Pancreas (tissue), 10 donors: ENCODE results near the gene JADE2. TPM values are rescaled to one million over a fixed set of nuclear protein-coding genes. Genes with fewer than 3 reads are reported as not detected.

Experiments
- ATAC-seq, 4 donors: fragments of 200-7000 bp; cut with Tn5 transposase; one replicate each; pipeline versions ENCODE4 v1.8.0 to v1.9.1; 2020; ENCODE audit warnings: mild to moderate bottlenecking in 4 of 4, moderate library complexity in 4 of 4
- DNase-seq, 6 donors: peaks; one replicate each; pipeline ENCODE4 v3.0.0-alpha.2; 2020
- FAIRE-seq: peaks from 2 replicates; lab custom pipeline; 2012; peaks lifted over from hg19 to GRCh38; lab: Jason Lieb, UNC
- H3K27ac ChIP-seq, 4 donors: fragments of 200-600 bp; sonication (generic); 1 replicate in 3 of 4; 2 replicates in 1 of 4; pipeline versions ENCODE4 v1.5.0 to v1.8.0; 2020
- H3K27me3 ChIP-seq, 4 donors: fragments of 200-600 bp; one replicate each; pipeline ENCODE4 v1.8.0; 2021
- H3K36me3 ChIP-seq, 3 donors: fragments of 200-600 bp; sonication (generic) in 1 of 3; one replicate each; pipeline versions ENCODE4 v1.5.0 to v1.8.0; 2020 to 2021
- H3K4me1 ChIP-seq, 3 donors: fragments of 200-600 bp; one replicate each; pipeline ENCODE4 v1.8.0; 2021
- H3K4me3 ChIP-seq, 4 donors: fragments of 200-600 bp; sonication (generic) in 2 of 4; one replicate each; pipeline versions ENCODE4 v1.5.0 to v1.8.0; 2020 to 2021
- H3K9me3 ChIP-seq, 4 donors: fragments of 200-600 bp; one replicate each; pipeline ENCODE4 v1.8.0; 2021
- CTCF ChIP-seq, 4 donors: fragments of 200-600 bp; sonication (generic) in 3 of 4; IDR thresholded peaks; one replicate each; pipeline versions ENCODE4 v1.5.0 to v1.8.0; 2021; ENCODE audit warnings: antibody characterized with exemption in 4 of 4
- WGBS, 2 donors: extraction: QIAGEN DNeasy Blood & Tissue Kit; methylation state at CpG; one replicate each; pipeline ENCODE4 v1.1.7; 2013; 5-methylcytosine and 5-hydroxymethylcytosine counted together
- intact Hi-C, 3 donors: fragments of 100-400 bp; cut with DNase I; formaldehyde crosslinking; loops; one replicate each; pipeline versions ENCODE4 v1.11.1 to v1.14.2; 2022
- polyA plus RNA-seq, 2 donors: library from polyadenylated mRNA; stranded (reverse); fragments of 200-250 nt; gene quantifications; one replicate each; pipeline ENCODE4 v1.2.3, GENCODE V29; 2013
- total RNA-seq, 6 donors: library from RNA; stranded (reverse); fragmentation: NEBNext Ultra II Directional in 4 of 6; extraction: Animal tissue kit (Norgen Biotek cat#: 25700) in 4 of 6; gene quantifications; one replicate each; pipeline versions ENCODE4 v1.2.1 to v1.2.4, GENCODE V29; 2021 to 2023
- donor health status: healthy with polysubstance abuse.
- donor health status: DM: no; HTN: no; CAD: no; lungs with moderate emphysema.
- donor health status: DM: no; HTN: no; CAD: no.
- donor health status: control.
- donor health status: control.
- donor health status: Bipolar disorder and iron deficiency.
- donor health status: DM: yes; HTN: yes; CAD: no.
- donor health status: DM: no; HTN: no; CAD: no.
- donor health status: DM: no; HTN: no; CAD: no.
- donor health status: DM: yes; HTN: yes; CAD: no.

JADE2 gene
- total and polyA plus RNA-seq, 8 donors: 9.6 to 42.7 (median 26.6) TPM

- no peak overlapping the region for H3K27ac ChIP-seq
- H3K4me3 ChIP-seq: no peak overlapping the region
- no peaks in the 10 kb centered on the region for H3K27me3 ChIP-seq
- FAIRE-seq: no peak
- intact Hi-C loops: no loop called here
- H3K36me3 ChIP-seq: no peaks in the 10 kb centered on the region
- DNase-seq: no peak
- no peaks in the 10 kb centered on the region for H3K4me1 ChIP-seq
- TF ChIP-seq CTCF (IDR thresholded peaks at IDR 0.05): no peak
- 79 to 88% methylated on average over 9 of the region's 9 CpGs for WGBS, 2 donors
- H3K9me3 ChIP-seq: no peaks in the 10 kb centered on the region
- ATAC-seq: no peak
Measured at GRCh38 chr5:134490255-134490924, 35.1 kb upstream of the JADE2 start.

GRCh38 chr5:134490925-134491271, 34.6 kb upstream of the JADE2 start:
- ATAC-seq (no peak), FAIRE-seq (no peak), DNase-seq (no peak)
- no peaks in the 10 kb centered on the region for H3K4me1 ChIP-seq
- no peaks in the 10 kb centered on the region for H3K27me3 ChIP-seq
- H3K9me3 ChIP-seq: no peaks in the 10 kb centered on the region
- no peak for TF ChIP-seq CTCF (IDR thresholded peaks at IDR 0.05)
- intact Hi-C loops: no loop called here
- H3K4me3 ChIP-seq: no peak overlapping the region
- WGBS, 2 donors: 85 to 87% methylated on average over 8 of the region's 8 CpGs
- no peaks in the 10 kb centered on the region for H3K36me3 ChIP-seq
- H3K27ac ChIP-seq: no peak overlapping the region

- ATAC-seq (no peak), DNase-seq (no peak), FAIRE-seq (no peak)
- Histone ChIP-seq H3K4me1 (no peaks in the 10 kb centered on the region), H3K9me3 (no peaks in the 10 kb centered on the region), H3K36me3 (no peaks in the 10 kb centered on the region), H3K27me3 (no peaks in the 10 kb centered on the region), H3K27ac (no peak overlapping the region), H3K4me3 (no peak overlapping the region)
- intact Hi-C loops: no loop called here
- 88 to 95% methylated on average over 9 of the region's 9 CpGs for WGBS, 2 donors
- TF ChIP-seq CTCF (IDR thresholded peaks at IDR 0.05): no peak
Measured at GRCh38 chr5:134491841-134492442, 33.5 kb upstream of the JADE2 start.

GRCh38 chr5:134492568-134492967, 32.9 kb upstream of the JADE2 start:
- TF ChIP-seq CTCF (IDR thresholded peaks at IDR 0.05): no peak
- no peaks in the 10 kb centered on the region for H3K4me1 ChIP-seq
- ATAC-seq: no peak
- 64 to 69% methylated on average over 6 of the region's 6 CpGs for WGBS, 2 donors
- H3K27me3 ChIP-seq: no peaks in the 10 kb centered on the region
- H3K4me3 ChIP-seq: no peak overlapping the region
- H3K9me3 ChIP-seq: no peaks in the 10 kb centered on the region
- no peak for DNase-seq
- no peaks in the 10 kb centered on the region for H3K36me3 ChIP-seq
- H3K27ac ChIP-seq: no peak overlapping the region
- intact Hi-C loops: no loop called here
- FAIRE-seq: no peak

GRCh38 chr5:134493461-134494055, 31.9 kb upstream of the JADE2 start:
- H3K36me3 ChIP-seq: no peaks in the 10 kb centered on the region
- no peaks in the 10 kb centered on the region for H3K9me3 ChIP-seq
- ATAC-seq (no peak), FAIRE-seq (no peak), DNase-seq (no peak)
- H3K4me3 ChIP-seq: no peak overlapping the region
- no peaks in the 10 kb centered on the region for H3K27me3 ChIP-seq
- intact Hi-C loops: no loop called here
- H3K27ac ChIP-seq: no peak overlapping the region
- no peak for TF ChIP-seq CTCF (IDR thresholded peaks at IDR 0.05)
- WGBS, 2 donors: 89 to 91% methylated on average over 4 of the region's 4 CpGs
- H3K4me1 ChIP-seq: no peaks in the 10 kb centered on the region
